Mucosa of descending colon (tissue), 3 donors: ENCODE results near the gene MED13L. TPM values are rescaled to one million over a fixed set of nuclear protein-coding genes. Genes with fewer than 3 reads are reported as not detected.

Experiments used
- ATAC-seq: fragments of 200-7000 bp; cut with Tn5 transposase; one replicate; pipeline ENCODE4 v1.9.1; 2020; ENCODE audit warnings: mild to moderate bottlenecking, moderate library complexity
- DNase-seq, 3 donors: peaks; one replicate each; pipeline ENCODE4 v3.0.0-alpha.2; 2020
- H3K36me3 ChIP-seq: fragments of 200-600 bp; one replicate; pipeline ENCODE4 v1.8.0; 2021; ENCODE audit warnings: low read depth, mild to moderate bottlenecking
- H3K4me1 ChIP-seq: fragments of 200-600 bp; one replicate; pipeline ENCODE4 v1.8.0; 2021; ENCODE audit warnings: low read depth, mild to moderate bottlenecking
- H3K4me3 ChIP-seq: fragments of 200-600 bp; one replicate; pipeline ENCODE4 v1.8.0; 2021; ENCODE audit warnings: mild to moderate bottlenecking
- H3K9me3 ChIP-seq: fragments of 200-600 bp; one replicate; pipeline ENCODE4 v1.8.0; 2021; ENCODE audit warnings: mild to moderate bottlenecking
- CTCF ChIP-seq: fragments of 200-600 bp; IDR thresholded peaks from one replicate; pipeline ENCODE4 v1.8.0; 2022; ENCODE audit warnings: antibody characterized with exemption, mild to moderate bottlenecking
- intact Hi-C, 2 donors: fragments of 100-400 bp; cut with DNase I in 1 of 2; cut with micrococcal nuclease in 1 of 2; formaldehyde crosslinking; loops; one replicate each; pipeline versions ENCODE4 v1.11.0 to v1.11.1; 2022; cut with DNase I, micrococcal nuclease
- total RNA-seq, 3 donors: library from RNA; stranded (reverse); fragmentation: NEBNext Ultra II Directional in 2 of 3; extraction: Animal tissue kit (Norgen Biotek cat#: 25700) in 2 of 3; gene quantifications; one replicate each; pipeline versions ENCODE4 v1.2.1 to v1.2.4, GENCODE V29; 2021 to 2023
- donor health status: DM: no; HTN: no; CAD: no; lungs with moderate emphysema.
- donor health status: DM: no; HTN: no; CAD: no.
- donor health status: DM: no; HTN: yes; CAD: no.

MED13L gene
- total RNA-seq, 3 donors from 2014 or later, result 96.9 to 165 (median 135) TPM

DNA sequence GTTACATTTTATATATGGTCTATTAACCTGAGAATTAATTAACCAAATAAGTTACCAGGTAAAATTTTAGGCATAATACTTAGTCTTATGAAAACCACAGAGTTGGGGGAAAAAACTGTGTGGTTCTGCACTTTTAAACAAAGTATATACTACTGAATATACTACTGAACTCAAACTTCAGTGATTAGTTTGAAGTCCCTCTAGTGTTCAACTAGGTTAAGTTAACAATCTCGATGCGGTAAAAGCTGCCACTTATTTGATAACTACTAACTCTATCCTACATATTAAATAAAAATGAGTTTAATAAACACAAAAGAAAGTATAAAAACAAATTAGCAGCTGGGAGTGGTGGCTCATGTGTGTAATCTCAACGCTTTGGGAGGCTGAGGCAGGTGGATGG, 56.7 kb downstream of the MED13L start:
- no peaks in the 10 kb centered on the region for H3K9me3 ChIP-seq
- no peak for TF ChIP-seq CTCF
- no peaks in the 10 kb centered on the region for H3K36me3 ChIP-seq
- DNase-seq (no peak), ATAC-seq (no peak)
- no peaks in the 10 kb centered on the region for H3K4me1 ChIP-seq
- intact Hi-C loops, result no loop called here
- no peak overlapping the region for H3K4me3 ChIP-seq

GRCh38 chr12:116217045-116217735, 60.3 kb downstream of the MED13L start:
- no peaks in the 10 kb centered on the region for H3K36me3 ChIP-seq
- H3K4me3 ChIP-seq, result no peak overlapping the region
- DNase-seq, result no peak
- intact Hi-C loops, result no loop called here
- no peaks in the 10 kb centered on the region for H3K4me1 ChIP-seq
- no peaks in the 10 kb centered on the region for H3K9me3 ChIP-seq
- TF ChIP-seq CTCF, result no peak
- ATAC-seq, result no peak

DNA sequence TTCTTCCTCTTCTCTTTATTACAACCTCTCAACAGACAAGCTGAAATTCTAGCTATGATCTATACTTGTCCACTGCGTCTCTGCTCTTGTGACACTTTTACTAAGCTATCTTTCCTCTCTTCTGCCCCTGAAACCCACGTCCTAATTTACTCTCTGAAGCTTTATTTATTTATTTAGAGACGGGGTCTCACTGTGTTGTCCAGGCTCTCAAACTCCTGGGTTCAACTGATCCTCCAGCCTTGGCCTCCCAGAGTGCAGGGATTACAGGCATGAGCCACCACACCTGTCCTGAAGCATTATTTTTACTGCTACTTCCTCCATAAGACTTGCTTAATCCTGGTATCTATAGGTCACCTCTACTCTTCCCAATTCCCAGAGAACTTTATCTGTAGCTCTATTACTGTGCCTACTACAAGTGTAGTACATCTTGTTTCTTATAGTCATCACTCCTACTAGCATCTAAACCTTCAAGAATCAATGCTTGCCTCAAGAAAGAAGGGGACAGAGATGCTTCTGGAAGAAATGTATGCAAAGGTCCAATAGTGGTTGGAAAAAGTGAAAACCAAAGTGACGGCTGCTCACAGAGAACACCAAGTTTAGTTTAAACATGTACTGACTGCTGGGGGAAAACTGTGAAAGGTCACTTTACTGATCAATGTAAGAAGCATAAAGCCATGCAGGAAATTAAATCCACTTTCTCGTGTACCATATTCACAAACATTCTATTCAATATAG, 61.3 kb downstream of the MED13L start:
- ATAC-seq (peak; percentile 63), DNase-seq (no peak)
- no peak for TF ChIP-seq CTCF
- intact Hi-C loops, result no loop called here
- Histone ChIP-seq H3K9me3 (no peaks in the 10 kb centered on the region), H3K4me1 (no peaks in the 10 kb centered on the region), H3K36me3 (no peaks in the 10 kb centered on the region), H3K4me3 (no peak overlapping the region)

GRCh38 chr12:116215023-116215422, 62.5 kb downstream of the MED13L start:
- peaks cover 2% of the 10 kb centered on the region for H3K4me1 ChIP-seq

GRCh38 chr12:116213885-116214527, 63.5 kb downstream of the MED13L start:
- intact Hi-C loops, result no loop called here
- TF ChIP-seq CTCF, result no peak
- DNase-seq (no peak), ATAC-seq (no peak)
- H3K9me3 ChIP-seq, result no peaks in the 10 kb centered on the region
- no peak overlapping the region for H3K4me3 ChIP-seq
- peaks cover 6% of the 10 kb centered on the region for H3K4me1 ChIP-seq
- H3K36me3 ChIP-seq, result no peaks in the 10 kb centered on the region

More at GRCh38 chr12:116215023-116215422, 62.5 kb downstream of the MED13L start:
- Histone ChIP-seq H3K4me3 (no peak overlapping the region), H3K9me3 (no peaks in the 10 kb centered on the region), H3K36me3 (no peaks in the 10 kb centered on the region)
- intact Hi-C loops, result no loop called here
- TF ChIP-seq CTCF, result no peak
- no peak for ATAC-seq
- no peak for DNase-seq
